ENCODE measurements around the gene GCK. TPM values are rescaled to one million over a fixed set of nuclear protein-coding genes. Genes with fewer than 3 reads are reported as not detected.

The GCK gene
- total RNA-seq, 2 donors from 2014 or later: 1.3 to 2.1 TPM

GRCh38 chr7:44162179-44162578, 27.1 kb downstream of the GCK start:
- no peak for TF ChIP-seq CTCF (IDR thresholded peaks at IDR 0.05)
- no peak for TF ChIP-seq POLR2A (IDR thresholded peaks at IDR 0.05)

GRCh38 chr7:44161371-44161770, 27.9 kb downstream of the GCK start:
- H3K36me3 ChIP-seq (replicated peaks in 1 of 2; ENCODE audit: insufficient read depth in 1 of 2, low read depth in 2 of 2): no peaks in the 10 kb centered on the region
- no peaks in the 10 kb centered on the region for H3K4me1 ChIP-seq
- no peaks in the 10 kb centered on the region for H3K27me3 ChIP-seq
- H3K4me3 ChIP-seq: no peak overlapping the region
- 100% methylated on average over 2 of the region's 2 CpGs for WGBS, 2 donors
- DNase-seq: no peak
- ATAC-seq: no peak
- TF ChIP-seq CTCF (IDR thresholded peaks at IDR 0.05): no peak
- no peak for TF ChIP-seq POLR2A (IDR thresholded peaks at IDR 0.05)
- intact Hi-C loops (cut with DNase I): no loop called here
- H3K27ac ChIP-seq: no peak overlapping the region
- H3K9me3 ChIP-seq: no peaks in the 10 kb centered on the region

More at GRCh38 chr7:44162179-44162578, 27.1 kb downstream of the GCK start:
- Histone ChIP-seq H3K27ac (no peak overlapping the region), H3K27me3 (no peaks in the 10 kb centered on the region), H3K4me3 (no peak overlapping the region), H3K36me3 (replicated peaks in 1 of 2; ENCODE audit: insufficient read depth in 1 of 2, low read depth in 2 of 2) (no peaks in the 10 kb centered on the region), H3K4me1 (no peaks in the 10 kb centered on the region), H3K9me3 (no peaks in the 10 kb centered on the region)
- WGBS, 2 donors: 81 to 91% methylated on average over 4 of the region's 4 CpGs
- DNase-seq (peak in 1 of 4 donors; percentile 11), ATAC-seq (no peak)
- intact Hi-C loops (cut with DNase I): no loop called here

- no peak overlapping the region for H3K4me3 ChIP-seq
- intact Hi-C loops (cut with DNase I): no loop called here
- H3K36me3 ChIP-seq (replicated peaks in 1 of 2; ENCODE audit: insufficient read depth in 1 of 2, low read depth in 2 of 2): no peaks in the 10 kb centered on the region
- TF ChIP-seq POLR2A (IDR thresholded peaks at IDR 0.05): no peak
- no peak for TF ChIP-seq CTCF (IDR thresholded peaks at IDR 0.05)
- H3K9me3 ChIP-seq: no peaks in the 10 kb centered on the region
- no peaks in the 10 kb centered on the region for H3K27me3 ChIP-seq
- no peak overlapping the region for H3K27ac ChIP-seq
- DNase-seq: no peak
- no peak for ATAC-seq
- 75 to 89% methylated on average over 4 to 5 of the region's 5 CpGs for WGBS, 2 donors
- H3K4me1 ChIP-seq: no peaks in the 10 kb centered on the region
Measured at GRCh38 chr7:44159824-44160630, 29.2 kb downstream of the GCK start.

- no peaks in the 10 kb centered on the region for H3K27me3 ChIP-seq
- WGBS, 2 donors: 88 to 91% methylated on average over 5 to 12 of the region's 12 CpGs
- TF ChIP-seq CTCF (IDR thresholded peaks at IDR 0.05): no peak
- no peak for TF ChIP-seq POLR2A (IDR thresholded peaks at IDR 0.05)
- H3K36me3 ChIP-seq (replicated peaks in 1 of 2; ENCODE audit: insufficient read depth in 1 of 2, low read depth in 2 of 2): no peaks in the 10 kb centered on the region
- no peak overlapping the region for H3K27ac ChIP-seq
- H3K9me3 ChIP-seq: no peaks in the 10 kb centered on the region
- H3K4me1 ChIP-seq: no peaks in the 10 kb centered on the region
- DNase-seq: no peak
- no peak overlapping the region for H3K4me3 ChIP-seq
- intact Hi-C loops (cut with DNase I): no loop called here
- no peak for ATAC-seq
Measured at GRCh38 chr7:44158873-44159631, 30.2 kb downstream of the GCK start.
